ENCODE data around the gene FRRS1L. TPM values are rescaled to one million over a fixed set of nuclear protein-coding genes. Genes with fewer than 3 reads are reported as not detected.

FRRS1L gene
- total RNA-seq, result under 0.01 TPM in 1 of 2 replicates, not detected in the other

GRCh38 chr9:109166771-109167601 is at the start of gene FRRS1L:
TSS of gene FRRS1L (minus strand) at chr9:109167249. CDS start at chr9:109167138, 111 bp downstream.

GRCh38 chr9:109119439-109120203 is 47.4 kb downstream of the FRRS1L start, which contains the start of gene TMEM245:
TSS of gene TMEM245 (minus strand) at chr9:109119947. CDS start at chr9:109119913, 34 bp downstream.

Small RNAs within 50 kb of the gene (small RNA-seq; reads per million reads assigned to genes)
- gene RNU6-984P, result not detected

Other genes with a start within 250 kb of the FRRS1L start
- 30.1 and 38.9 TPM in 2 replicates for gene ELP1, start 233.1 kb downstream of the FRRS1L start, total RNA-seq
- gene ABITRAM, start 232.8 kb downstream of the FRRS1L start, total RNA-seq, result 10.0 and 10.3 TPM in 2 replicates
- 69.8 and 103 TPM in 2 replicates for gene CTNNAL1, start 153.8 kb downstream of the FRRS1L start, total RNA-seq
- gene TMEM245, start 47.3 kb downstream of the FRRS1L start, total RNA-seq, result 29.8 and 43.2 TPM in 2 replicates
- under 0.01 TPM in 2 replicates for gene EPB41L4B, start 153.8 kb upstream of the FRRS1L start, total RNA-seq

Measured in subcutaneous preadipocyte (primary cell).